ENCODE measurements around the gene HGFAC. TPM values are rescaled to one million over a fixed set of nuclear protein-coding genes. Genes with fewer than 3 reads are reported as not detected.
A peak's percentile ranks its signal among the peaks of the same experiment; 100 is the strongest.

Gene HGFAC
- total RNA-seq, 1 experiment from 2014 or later, result 0.04 TPM

DNA sequence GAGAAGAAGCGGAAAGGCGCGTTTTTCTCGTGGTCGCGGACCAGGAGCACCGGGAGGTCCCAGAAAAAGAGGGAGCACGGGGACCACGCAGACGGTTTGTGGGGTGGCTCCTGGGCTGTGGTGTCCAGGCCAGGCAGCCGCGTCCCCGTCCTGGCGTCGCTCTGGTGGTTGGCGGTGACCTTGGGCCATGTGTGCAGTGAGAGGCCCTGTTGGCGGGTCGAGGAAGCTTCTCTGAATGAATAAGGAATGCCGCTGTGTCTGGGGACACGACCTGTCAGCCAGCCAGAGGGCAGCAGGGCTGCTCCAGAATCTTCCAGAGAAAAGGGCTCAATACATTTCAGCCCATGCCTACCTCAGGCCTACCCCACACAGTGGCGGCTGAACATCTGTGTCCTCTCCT, 24.3 kb upstream of the HGFAC start:
- Histone ChIP-seq H3K4me2 (ENCODE audit: low read length) (no peak overlapping the region), H3K79me2 (ENCODE audit: low read length) (no peaks in the 10 kb centered on the region), H3K27me3 (ENCODE audit: low read length) (no peaks in the 10 kb centered on the region), H3K4me1 (ENCODE audit: insufficient read depth, low read length) (no peaks in the 10 kb centered on the region), H3K9me2 (replicated peaks; ENCODE audit: low read length) (no peaks in the 10 kb centered on the region), H3K36me3 (ENCODE audit: low read depth, low read length) (no peaks in the 10 kb centered on the region), H3K4me3 (ENCODE audit: low read length) (no peak overlapping the region), H3F3A (ENCODE audit: low read length, unreplicated experiment) (no peaks in the 10 kb centered on the region), H3K9me3 (ENCODE audit: low read length) (no peaks in the 10 kb centered on the region), H3K9ac (ENCODE audit: low read length) (no peak overlapping the region), H2AFZ (ENCODE audit: low read length) (no peak overlapping the region), H3K27ac (ENCODE audit: low read length) (no peak overlapping the region), H4K20me1 (ENCODE audit: low read length) (no peaks in the 10 kb centered on the region)
- no peak for DNase-seq
- intact Hi-C loops (cut with micrococcal nuclease), result no loop called here
- no peak for ATAC-seq
- ChIA-PET POLR2A (ENCODE audit: unreplicated experiment) (no interaction called here), CTCF (no interaction called here)
- no TSS peak for BruUV-seq (replicated peaks)
- TF ChIP-seq, protein P1, sequence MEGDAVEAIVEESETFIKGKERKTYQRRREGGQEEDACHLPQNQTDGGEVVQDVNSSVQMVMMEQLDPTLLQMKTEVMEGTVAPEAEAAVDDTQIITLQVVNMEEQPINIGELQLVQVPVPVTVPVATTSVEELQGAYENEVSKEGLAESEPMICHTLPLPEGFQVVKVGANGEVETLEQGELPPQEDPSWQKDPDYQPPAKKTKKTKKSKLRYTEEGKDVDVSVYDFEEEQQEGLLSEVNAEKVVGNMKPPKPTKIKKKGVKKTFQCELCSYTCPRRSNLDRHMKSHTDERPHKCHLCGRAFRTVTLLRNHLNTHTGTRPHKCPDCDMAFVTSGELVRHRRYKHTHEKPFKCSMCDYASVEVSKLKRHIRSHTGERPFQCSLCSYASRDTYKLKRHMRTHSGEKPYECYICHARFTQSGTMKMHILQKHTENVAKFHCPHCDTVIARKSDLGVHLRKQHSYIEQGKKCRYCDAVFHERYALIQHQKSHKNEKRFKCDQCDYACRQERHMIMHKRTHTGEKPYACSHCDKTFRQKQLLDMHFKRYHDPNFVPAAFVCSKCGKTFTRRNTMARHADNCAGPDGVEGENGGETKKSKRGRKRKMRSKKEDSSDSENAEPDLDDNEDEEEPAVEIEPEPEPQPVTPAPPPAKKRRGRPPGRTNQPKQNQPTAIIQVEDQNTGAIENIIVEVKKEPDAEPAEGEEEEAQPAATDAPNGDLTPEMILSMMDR (conservative IDR thresholded peaks at IDR 0.05; ENCODE audit: low read depth, low read length), result no peak

DNA sequence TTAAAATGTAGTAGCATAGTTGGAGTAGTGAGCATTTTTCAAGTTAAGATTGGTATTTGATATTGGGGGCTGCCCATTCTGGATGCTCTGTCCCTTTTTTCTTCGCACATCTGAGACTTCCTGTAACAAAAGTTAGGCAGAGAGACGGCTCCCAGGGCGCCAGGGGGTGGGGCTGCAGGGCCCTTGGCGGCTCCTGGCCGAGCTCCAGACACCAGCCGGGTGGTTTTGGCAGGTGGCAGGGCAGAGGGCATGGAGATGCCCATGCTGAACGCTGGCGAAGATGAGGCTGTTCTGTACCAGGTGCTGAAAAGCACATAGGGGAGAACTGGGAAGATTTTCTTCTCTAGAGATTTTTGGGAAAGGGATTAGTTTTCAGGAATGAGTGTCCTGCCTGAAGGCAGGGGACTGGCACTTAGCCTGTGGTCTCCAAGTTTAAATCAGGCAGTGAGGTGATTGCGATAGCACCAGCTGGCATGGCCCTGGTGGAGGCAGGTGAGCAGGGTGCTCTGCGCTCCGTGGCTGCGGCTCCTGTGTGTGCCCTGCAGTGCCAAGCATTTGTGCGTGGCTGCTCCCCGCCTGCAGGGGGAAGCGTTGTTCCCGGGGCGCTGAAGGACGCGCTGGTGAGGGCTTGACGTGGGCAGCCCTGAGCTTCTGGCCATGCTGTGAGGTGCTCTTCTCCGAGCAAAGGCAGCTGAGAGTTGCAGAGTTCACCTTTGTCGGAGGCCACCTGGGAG, 23.6 kb upstream of the HGFAC start:
- Histone ChIP-seq H2AFZ (ENCODE audit: low read length) (no peak overlapping the region), H3K4me3 (ENCODE audit: low read length) (no peak overlapping the region), H3K36me3 (ENCODE audit: low read depth, low read length) (no peaks in the 10 kb centered on the region), H3K27ac (ENCODE audit: low read length) (no peak overlapping the region), H3K4me2 (ENCODE audit: low read length) (no peak overlapping the region), H3K9me2 (replicated peaks; ENCODE audit: low read length) (no peaks in the 10 kb centered on the region), H3K79me2 (ENCODE audit: low read length) (no peaks in the 10 kb centered on the region), H3F3A (ENCODE audit: low read length, unreplicated experiment) (no peaks in the 10 kb centered on the region), H4K20me1 (ENCODE audit: low read length) (no peaks in the 10 kb centered on the region), H3K4me1 (ENCODE audit: insufficient read depth, low read length) (no peaks in the 10 kb centered on the region), H3K27me3 (ENCODE audit: low read length) (no peaks in the 10 kb centered on the region), H3K9ac (ENCODE audit: low read length) (no peak overlapping the region), H3K9me3 (ENCODE audit: low read length) (no peaks in the 10 kb centered on the region)
- no peak for ATAC-seq
- TF ChIP-seq EZH2phosphoT487 (IDR thresholded peaks at IDR 0.05; ENCODE audit: borderline replicate concordance, low read length), result no peak
- TF ChIP-seq, protein P1 (conservative IDR thresholded peaks at IDR 0.05; ENCODE audit: low read depth, low read length), result peak; percentile 46
- no TSS peak for BruUV-seq (replicated peaks)
- peak; percentile 9 for DNase-seq
- ChIA-PET CTCF (no interaction called here), POLR2A (ENCODE audit: unreplicated experiment) (no interaction called here)
- intact Hi-C loops (cut with micrococcal nuclease), result no loop called here

DNA sequence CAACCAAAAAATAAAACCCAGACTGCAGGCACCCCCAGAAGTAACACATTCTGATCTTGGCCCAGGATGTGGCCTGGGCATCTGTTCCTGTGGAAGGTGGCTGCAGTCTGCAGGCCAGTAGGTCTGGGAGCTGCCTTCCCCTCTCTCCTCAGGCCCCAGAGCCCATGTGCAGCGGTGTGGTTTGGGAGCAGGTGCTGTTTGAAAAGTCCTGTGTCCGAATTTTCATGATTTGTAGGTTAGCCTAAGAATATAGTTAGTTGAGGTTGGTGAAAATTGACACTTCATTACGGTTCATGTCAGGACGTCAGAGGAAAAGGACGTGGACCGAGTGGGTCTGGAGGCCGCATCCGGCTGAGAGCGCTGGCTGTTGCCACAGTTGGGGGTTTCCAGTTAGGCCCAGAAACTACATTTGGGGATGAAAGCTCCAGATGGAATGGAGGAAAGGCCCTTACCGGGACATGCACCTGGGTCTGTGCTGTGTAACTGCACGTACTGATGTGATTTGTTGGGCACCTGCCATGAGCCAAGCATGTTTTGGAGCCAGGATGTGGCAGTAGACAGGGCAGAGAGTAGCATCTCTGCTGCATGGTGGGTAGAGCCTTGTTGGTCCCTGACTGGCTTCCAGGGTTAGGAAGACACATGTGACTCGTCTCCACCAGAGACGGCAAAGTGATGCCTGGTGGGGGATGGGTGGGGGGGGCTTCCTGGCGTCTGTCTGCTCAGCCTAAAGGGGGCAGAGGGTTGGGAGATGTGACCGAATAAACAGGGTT, 21.7 kb upstream of the HGFAC start:
- Histone ChIP-seq H3K9me3 (ENCODE audit: low read length) (no peaks in the 10 kb centered on the region), H3K9me2 (replicated peaks; ENCODE audit: low read length) (no peaks in the 10 kb centered on the region), H3K36me3 (ENCODE audit: low read depth, low read length) (no peaks in the 10 kb centered on the region), H4K20me1 (ENCODE audit: low read length) (no peaks in the 10 kb centered on the region), H3K4me1 (ENCODE audit: insufficient read depth, low read length) (no peaks in the 10 kb centered on the region), H3K27me3 (ENCODE audit: low read length) (no peaks in the 10 kb centered on the region), H3K4me2 (ENCODE audit: low read length) (no peak overlapping the region), H3K4me3 (ENCODE audit: low read length) (no peak overlapping the region), H3F3A (ENCODE audit: low read length, unreplicated experiment) (no peaks in the 10 kb centered on the region), H3K79me2 (ENCODE audit: low read length) (no peaks in the 10 kb centered on the region), H3K27ac (ENCODE audit: low read length) (no peak overlapping the region), H2AFZ (ENCODE audit: low read length) (no peak overlapping the region), H3K9ac (ENCODE audit: low read length) (no peak overlapping the region)
- intact Hi-C loops (cut with micrococcal nuclease), result no loop called here
- no peak for ATAC-seq
- ChIA-PET CTCF (no interaction called here), POLR2A (ENCODE audit: unreplicated experiment) (no interaction called here)
- TF ChIP-seq, protein P1 (conservative IDR thresholded peaks at IDR 0.05; ENCODE audit: low read depth, low read length), result no peak
- TF ChIP-seq EZH2phosphoT487 (IDR thresholded peaks at IDR 0.05; ENCODE audit: borderline replicate concordance, low read length) (no peak), EZH2 (IDR thresholded peaks at IDR 0.05; ENCODE audit: low read length, unreplicated experiment) (no peak)
- BruUV-seq (replicated peaks), result no TSS peak
- no peak for DNase-seq
